GM19397 (cell line): ENCODE data around the gene TMEM203.
"Not testable (repeated sequence)": the region's sequence is repeated elsewhere in the genome, so short reads cannot be mapped to it uniquely, and the experiment has no call there.

Experiments used
- ATAC-seq: cut with Tn5 transposase; IDR thresholded peaks from one replicate; pipeline ENCODE4 v1.9.1; 2021; ENCODE audit warnings: mild to moderate bottlenecking, moderate library complexity; ENCODE audit not compliant: unreplicated experiment

Gene TMEM203, protein sequence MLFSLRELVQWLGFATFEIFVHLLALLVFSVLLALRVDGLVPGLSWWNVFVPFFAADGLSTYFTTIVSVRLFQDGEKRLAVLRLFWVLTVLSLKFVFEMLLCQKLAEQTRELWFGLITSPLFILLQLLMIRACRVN

DNA sequence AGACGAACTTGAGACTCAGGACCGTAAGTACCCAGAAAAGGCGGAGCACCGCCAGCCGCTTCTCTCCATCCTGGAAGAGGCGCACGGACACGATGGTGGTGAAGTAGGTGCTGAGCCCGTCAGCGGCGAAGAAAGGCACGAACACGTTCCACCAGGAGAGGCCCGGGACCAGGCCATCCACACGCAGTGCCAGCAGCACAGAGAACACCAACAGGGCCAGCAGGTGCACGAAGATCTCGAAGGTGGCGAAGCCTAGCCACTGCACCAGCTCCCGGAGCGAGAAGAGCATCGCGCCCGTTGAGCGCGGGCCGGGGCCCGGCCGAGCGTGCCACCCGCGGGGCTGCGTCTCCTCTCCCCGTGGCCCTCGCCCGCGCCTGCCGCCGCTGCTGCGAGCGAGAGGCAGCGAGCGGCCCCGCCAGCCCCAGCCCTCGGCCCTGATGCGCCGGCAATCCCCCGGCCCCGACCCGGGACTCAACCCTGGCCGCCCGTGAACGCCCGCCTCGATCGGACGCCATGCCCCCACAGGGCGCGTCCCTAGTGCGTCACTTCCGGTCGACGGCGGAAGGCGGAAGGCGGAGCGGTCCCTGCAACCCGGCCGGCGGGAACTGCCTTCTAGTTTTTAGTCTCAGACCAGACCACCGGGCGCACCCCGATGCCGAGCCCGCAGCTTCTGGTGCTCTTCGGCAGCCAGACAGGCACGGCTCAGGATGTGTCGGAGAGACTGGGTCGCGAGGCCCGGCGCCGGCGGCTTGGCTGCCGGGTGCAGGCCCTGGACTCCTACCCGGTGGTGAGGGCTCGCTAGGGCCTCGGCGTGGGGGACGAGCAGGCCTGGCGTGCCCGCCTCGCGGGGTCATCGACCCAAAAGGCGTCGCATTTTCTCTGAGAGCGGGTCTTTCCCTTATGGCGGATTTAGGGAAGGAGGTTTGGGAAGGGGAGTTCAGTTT lies at the start of gene TMEM203, which contains the start of gene NDOR1:
Gene TMEM203 (minus strand): TSS at position 523 of the 944 bp plus-strand sequence. CDS start 234 bp downstream, at position 289.
Gene NDOR1 (plus strand): TSS at position 575 of the 944 bp plus-strand sequence. CDS start 78 bp downstream, at position 653.
- ATAC-seq: peak; percentile 51

DNA sequence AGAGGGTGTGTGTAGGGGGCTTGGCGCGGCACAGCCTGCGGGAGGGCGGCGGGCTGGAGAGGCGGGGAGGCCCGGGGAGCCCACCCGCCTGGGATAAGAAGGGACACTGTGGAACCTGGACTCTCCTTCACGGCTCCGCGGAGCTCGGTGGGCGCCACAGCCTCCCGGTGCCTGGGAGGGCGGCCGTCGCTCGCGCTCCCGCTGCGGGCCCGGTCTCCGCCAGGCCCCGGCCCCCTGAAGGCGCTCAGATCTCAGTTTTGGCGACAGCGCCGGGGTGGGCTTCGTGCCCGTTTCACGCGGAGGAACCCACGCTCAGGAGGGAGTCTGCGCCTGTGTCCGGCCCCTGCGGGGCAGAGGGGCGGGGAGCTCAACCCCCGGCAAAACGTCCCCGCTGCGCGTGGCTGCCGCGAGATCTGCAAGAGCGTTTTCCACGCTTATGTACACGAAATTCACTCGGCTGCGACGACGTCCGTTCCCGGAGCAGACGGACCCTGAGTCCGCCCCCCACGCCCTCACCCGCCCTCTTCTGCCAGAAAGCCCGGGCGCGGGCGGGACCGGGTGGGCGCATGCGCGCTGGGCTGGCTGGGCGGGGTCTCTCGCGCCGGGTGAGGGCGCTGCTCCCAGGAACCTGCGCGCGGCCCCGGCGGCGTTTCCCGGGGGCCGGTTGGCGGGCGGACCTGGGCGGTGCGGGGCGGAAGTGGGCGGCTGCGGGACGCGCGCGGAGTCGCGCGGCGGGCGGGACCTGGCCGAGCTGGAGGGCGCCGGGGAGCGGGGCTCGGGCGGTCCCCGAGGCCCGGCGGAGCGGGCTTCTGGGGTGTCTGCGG lies 49.4 kb upstream of the TMEM203 start, which contains the start of gene NELFB:
Gene NELFB (plus strand): TSS at position 704 of the 824 bp plus-strand sequence.
- ATAC-seq: peak; percentile 88

DNA sequence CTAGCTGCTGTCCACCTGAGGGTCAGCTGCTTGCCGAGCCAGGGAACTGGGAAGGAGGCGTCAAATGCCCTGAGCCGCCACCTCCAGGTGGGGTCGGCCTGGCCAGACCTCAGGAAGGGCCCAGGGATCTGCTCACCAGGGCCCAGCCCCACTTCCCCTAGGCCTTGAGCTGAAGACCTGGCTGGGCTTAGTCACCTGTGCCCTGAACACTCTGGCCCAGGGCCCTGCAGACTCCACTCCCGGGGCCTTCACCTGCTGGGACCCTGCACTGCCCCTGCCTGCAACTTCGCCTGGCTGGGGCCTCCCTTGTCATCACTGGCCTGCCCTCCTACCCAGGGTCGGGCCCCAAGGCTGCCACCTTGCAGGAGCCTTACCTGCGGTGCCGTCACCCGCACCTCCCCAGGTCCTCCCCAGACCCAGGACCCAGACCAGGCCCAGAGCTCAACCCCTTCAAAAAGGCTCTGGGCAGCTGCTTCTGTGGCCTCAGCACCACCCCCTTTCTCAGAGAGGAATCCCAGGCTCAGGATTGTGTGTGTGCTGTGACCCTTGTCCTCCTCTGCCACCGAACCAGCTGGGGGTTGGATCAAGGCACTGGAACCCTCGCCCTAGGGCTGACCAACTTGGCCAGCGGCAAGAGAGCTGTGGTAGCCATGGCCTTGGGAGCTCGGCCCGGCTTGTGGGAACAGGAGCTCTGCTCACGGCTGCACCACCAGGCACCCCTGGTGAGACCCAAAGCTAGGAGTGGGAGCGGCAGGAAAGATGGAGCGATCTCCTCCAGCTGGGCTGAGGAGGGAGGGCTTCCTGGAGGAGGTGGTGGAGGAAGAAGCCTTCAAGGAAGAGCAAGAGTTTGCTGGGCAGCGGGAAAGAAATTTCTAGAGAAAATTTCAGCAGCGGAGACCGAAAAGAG lies 48.5 kb upstream of the TMEM203 start:
- ATAC-seq: no peak

DNA sequence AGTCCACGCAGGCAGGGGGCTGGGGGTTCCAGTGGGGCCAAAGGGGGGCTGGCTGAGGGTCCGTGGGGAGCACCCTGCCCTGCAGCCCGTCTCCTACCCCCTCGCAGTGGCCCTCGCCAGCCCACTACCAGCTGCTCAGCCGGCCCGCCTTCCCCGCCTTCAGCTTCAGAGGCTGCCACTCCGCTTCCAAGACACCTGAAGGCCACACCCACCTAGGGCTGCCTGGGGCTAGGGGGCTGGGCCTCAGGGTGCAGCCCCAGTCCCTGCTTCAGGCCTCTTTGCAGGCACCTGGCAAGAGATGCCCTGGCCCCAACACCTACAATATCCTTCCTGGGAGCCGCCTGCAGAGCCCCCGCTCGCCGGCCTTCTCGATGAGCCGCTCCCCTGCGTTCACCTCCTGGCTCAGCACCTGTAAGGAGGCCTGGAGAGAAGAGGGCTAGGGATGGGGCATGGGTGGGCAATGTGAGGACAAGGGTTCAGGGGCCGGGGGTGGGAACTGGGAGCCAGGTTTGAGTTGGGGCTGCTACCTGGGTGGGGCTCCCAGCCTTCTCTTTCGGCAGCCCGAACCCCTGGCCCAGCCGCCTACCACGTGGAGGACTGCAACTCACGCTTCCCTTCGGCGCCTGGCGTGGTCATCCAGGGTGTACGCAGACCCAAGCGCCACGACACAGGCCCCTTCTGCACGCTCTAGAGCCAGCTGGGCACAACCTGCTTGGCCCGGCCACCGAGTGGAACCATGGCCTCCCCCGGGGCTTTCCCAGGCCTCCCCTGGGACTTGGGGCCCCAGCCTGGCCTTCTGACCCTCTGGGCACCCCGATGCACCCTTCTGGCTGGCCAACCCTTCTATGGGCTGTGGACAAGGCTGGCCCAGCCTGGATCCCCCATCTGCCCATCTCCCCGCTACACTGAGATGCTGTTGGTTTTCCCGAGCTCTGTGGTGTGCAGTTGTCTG lies 47.4 kb upstream of the TMEM203 start:
- no peak for ATAC-seq

DNA sequence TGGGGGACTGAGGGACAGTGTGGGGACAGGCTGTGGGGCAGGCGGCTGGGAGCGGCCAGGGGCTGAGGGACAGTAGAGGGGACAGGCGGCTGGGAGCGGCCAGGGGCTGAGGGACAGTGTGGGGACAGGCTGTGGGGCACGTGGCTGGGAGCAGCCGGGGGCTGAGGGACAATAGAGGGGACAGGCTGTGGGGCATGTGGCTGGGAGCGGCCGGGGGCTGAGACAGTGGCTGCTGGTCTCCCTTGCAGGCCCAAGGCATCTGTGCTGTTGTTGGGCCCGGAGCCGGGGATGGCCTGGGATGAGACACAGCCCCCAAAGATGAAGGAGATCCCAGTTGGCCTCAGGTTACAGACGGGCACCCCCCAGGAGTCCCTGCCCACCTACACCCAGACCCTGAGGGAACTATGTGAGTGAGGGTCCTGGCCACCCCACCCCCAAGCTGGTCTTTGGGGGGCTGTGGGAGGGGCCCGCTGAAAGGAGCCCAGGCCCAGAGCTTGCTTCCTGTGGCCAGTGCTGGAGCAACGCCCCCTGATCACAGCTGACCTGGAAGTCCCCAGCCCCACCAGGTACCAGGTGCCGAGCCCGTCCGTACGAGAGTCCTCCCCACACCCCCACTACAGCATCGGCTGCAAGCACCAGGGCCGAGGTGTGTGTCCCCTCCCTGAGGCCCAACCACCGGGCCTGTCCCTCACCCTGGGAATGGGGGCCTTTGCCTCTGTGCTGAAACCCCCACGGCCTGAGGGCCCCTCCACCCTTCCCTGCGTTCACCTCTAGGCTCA lies 46.2 kb upstream of the TMEM203 start:
- no peak for ATAC-seq

DNA sequence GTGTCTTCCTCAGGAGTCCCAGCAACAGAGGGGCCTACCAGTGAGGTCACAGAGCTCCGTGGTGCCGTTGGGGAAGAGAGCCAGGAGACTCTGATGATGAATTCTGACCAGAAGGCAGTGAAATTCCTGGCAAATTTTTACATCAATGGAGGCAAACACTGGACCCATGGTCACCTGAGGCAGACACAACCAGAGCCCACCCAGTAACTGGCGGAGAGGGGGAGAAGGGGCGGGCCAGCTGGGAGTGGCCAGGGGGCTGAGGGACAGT lies 45.7 kb upstream of the TMEM203 start, which contains the start of gene STPG3:
Gene STPG3 (plus strand): TSS at position 93 of the 268 bp plus-strand sequence. CDS start 1 bp downstream, at position 94.
- no peak for ATAC-seq

DNA sequence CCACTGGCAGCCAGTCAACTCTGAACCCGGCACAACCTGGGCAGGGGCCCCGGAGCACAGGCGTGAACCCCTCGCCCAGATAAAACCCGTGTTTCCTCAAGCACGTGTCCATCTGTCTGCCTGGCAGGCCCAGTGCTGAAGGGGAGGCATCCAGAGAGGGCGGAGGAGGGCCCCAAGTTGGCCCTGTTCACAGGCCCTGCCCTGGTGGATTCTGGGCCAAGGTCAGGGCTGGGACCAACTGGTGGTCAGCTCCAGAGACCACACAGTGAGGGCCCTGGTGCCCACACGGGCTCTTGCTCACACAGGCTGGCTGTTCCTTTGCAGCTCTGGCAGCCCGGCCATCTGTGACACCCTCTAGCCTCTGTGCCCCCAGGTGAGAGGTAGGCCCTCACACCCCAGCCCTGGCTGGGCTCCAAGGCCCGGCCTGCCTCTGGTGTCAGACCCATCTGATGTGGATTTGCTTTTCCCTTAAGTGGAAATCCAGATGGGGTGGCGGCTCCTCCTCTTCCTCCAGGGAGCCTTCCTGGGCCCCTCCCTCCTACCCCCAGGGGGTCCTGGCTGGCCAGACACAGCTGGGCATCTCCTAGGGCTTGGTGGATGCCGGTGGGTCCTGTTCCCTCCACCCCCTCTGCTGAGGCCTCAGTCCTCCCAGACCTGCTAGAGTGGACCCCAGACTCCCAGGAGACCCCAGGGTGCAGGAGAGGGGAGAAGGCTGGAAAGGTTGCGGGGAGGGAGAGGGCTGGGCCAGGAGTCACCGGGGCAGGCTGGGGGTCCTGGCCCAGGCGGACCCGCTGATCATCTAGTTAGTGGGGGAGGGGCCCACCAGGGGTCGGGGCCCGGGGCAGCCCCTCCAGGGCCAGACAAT lies 45.1 kb upstream of the TMEM203 start:
- ATAC-seq: no peak

DNA sequence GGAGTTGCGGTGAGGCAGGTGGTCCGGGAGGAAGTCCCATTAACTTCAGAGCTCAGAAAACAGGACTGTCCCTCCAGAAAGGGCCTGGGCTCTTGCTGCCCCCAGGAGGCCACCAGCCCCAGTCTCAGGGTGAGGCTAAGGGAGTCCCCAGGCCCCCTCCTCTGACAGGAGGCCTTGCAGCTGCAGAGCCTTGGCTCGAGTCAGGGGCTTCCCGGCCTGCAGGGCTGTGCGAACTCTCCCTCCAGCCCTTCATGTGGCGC lies 42.4 kb upstream of the TMEM203 start:
- ATAC-seq: no peak

DNA sequence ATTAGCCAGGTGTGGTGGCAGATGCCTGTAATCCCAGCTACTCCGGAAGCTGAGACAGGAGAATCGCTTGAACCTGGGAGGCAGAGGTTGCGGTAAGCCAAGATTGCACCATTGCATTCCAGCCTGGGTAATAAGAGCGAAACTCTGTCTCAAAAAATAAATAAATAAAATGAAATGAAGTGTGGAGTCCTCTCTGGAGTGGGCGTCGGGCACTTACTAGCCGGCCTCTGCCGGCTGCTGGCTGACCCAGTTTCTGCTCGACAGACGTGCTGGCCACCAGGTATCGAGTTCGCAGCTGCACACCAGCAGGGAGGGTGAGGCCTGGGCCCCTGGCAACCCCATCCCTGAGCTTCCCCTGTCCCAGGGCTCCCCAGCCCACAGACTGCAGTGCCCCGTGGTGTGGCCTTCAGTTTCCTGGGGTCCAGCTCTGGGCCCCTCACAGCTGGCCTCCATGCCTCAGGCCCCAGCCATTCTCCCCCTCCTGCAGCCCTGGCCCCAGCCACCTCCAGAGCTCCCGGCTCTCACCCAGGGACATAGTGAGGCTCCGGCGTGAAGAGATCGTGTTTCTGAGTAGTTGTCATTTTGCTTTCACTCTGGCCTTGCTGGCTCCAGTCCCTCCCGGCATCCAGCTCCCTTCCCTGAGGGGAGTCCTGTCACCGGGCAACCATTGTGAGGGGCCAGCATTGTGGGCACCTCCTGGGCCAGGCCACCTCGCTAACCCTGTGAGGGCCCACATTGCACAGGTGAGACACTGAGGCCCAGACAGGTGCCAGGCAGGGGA lies 41.9 kb upstream of the TMEM203 start:
- ATAC-seq: no peak

DNA sequence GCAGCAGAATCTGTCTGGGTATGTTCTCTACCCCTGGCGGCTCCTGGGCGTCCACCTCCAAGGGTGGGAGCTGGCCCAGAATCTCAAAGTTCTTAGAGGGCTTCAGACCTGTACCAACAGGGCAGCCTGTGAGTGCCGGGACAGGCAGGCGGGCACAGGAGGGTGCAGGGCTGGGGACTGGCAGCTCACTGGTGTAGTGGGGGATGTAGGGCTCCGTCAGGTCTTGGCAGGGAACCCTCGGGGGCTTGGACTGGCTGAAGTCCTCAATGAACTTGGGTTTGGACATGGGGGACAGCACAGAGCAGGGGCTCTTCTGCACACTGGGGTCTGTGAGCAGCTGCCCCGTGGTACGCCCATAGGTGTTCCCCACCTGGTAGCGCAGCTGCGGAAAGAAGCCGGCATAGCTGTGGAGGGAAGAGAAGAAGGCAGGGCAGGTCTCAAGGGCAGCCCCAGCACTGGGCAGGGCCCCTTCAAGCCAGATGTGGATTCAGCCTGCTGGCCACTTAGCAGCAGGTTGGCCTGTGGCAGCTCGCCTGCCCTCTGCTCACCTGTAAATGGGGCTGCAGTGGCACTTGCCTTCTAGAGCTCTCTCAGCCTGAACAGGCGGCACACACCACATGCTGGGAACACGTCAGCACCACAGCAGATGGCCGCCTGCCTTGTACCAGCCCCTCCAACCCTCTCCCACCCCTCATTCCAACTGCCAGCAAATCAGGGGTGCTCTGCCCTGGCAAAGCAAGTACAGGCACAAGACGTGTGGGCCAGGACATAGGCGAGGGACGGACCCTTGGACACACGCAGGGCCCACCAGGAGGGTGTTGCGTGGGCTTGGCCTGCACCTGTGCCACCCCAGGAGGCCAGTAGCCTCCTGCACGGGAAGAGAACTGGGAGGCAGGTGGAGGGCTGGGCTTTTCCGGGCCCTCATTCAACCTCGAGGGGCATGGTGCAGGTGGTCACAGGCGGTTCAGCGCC lies 40.3 kb upstream of the TMEM203 start:
- no peak for ATAC-seq

DNA sequence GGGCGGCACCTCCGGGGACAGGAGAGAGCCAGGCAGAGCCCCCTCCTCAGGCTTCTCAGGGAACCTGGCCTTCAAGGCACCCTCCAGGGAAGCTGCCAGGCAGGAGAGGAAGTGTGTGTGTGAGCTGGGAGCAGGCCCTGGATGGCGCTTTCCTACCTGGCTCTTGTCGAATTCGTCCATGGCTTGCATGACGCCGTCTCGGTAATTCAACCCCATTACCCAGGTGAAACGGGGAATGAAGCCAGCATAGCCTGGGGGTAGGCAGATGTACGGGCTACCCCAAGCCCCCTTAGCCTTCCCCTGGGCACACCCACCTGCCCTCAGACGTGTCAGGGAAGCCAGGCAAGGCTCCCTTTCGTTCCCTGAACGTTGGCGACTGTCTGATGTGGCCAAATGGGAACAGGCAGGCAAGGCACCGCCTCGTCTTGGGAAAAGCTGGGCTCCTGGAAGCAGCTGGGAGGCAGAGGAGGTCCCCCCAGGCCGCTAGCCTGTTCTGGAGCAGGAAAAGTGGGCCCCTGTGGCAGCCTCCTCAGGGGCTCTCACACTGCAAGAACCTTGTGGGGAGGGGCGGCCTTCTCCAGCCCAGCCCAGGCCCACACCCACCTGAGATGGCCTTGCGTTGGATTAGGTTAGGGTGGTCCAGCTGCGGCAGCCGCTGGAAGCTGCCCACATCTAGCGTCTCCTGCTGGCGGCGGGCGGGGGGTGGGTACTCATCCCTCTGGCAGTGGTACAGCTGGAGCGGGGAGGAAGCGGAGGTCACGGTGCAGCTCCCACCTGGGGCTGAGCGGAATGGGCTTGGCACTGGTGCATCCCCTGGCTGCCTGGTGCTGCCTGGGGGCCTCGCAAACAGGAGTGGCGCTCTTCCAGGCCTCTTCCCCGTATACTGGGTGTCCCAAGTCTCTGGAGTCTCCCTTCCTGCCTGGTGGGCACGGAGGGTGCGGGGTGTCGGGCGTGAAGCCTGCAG lies 39.3 kb upstream of the TMEM203 start:
- no peak for ATAC-seq

DNA sequence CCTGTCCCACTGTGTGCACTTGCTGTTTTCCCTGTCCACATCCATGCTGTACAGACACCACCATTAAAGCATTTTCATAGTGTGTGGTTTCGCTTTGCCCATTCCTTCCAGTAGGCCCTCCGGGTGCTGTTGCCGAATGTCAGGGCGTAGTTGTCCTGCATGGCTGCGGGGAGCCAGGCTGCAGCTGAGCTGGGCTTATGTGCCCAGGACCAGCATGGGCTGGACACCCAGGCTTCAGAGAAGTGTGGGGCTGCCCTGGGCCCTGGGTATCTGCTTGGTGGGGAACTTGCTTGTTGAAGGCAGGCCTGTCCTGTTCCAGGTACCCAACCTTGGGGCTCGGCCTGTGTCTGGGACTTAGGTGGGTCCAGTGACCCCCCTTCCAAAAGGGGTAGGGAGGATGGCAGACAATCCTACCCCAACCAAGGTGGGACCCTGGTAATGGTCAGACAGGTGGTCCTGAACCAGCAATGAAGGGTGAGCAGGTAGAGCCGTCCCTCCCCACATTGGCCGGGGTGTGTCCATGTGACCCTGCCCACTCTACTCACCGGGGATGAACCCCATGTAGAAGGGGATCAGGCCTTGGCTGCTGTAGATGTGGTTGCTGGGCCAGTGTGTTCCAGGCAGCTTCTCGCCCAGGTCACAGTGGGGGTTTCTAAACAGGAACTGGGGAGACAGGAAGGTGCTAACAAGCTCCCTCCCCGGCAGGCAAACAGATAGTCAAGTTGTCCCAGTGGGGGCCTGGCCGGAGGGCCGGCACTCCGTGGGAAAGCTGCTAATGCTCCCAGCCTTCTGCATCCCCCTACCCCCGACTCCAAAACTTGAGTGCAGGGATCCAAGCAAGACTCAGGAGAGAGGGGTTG lies 38.4 kb upstream of the TMEM203 start:
- ATAC-seq: no peak

DNA sequence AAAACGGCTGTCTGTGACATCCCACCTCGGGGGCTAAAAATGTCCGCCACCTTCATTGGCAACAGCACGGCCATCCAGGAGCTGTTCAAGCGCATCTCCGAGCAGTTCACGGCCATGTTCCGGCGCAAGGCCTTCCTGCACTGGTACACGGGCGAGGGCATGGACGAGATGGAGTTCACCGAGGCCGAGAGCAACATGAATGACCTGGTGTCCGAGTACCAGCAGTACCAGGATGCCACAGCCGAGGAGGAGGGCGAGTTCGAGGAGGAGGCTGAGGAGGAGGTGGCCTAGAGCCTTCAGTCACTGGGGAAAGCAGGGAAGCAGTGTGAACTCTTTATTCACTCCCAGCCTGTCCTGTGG lies 37.8 kb upstream of the TMEM203 start:
- ATAC-seq: not testable (repeated sequence)
